Psoas muscle (tissue), 8 donors: ENCODE data around the gene MIEN1. TPM values are rescaled to one million over a fixed set of nuclear protein-coding genes. Genes with fewer than 3 reads are reported as not detected.
A peak's percentile ranks its signal among the peaks of the same experiment; 100 is the strongest.

Source experiments
- ATAC-seq, 4 donors: fragments of 200-7000 bp; cut with Tn5 transposase; one replicate each; pipeline ENCODE4 v1.9.1; 2020; ENCODE audit warnings: moderate library complexity in 3 of 4, mild to moderate bottlenecking in 2 of 4
- DNase-seq, 2 donors: peaks; one replicate each; pipeline ENCODE4 v3.0.0-alpha.2; 2020
- H3K27ac ChIP-seq: fragments of 200-600 bp; one replicate; pipeline ENCODE4 v1.8.0; 2022
- H3K27me3 ChIP-seq, 3 donors: fragments of 200-600 bp in 1 of 3; one replicate each; pipeline versions ENCODE4 v1.6.1 to v1.8.0; 2013 to 2022; ENCODE audit warnings: low read length in 2 of 3, mild to moderate bottlenecking in 2 of 3, moderate library complexity in 1 of 3; ENCODE audit not compliant: insufficient read depth in 3 of 3
- H3K36me3 ChIP-seq, 2 donors: fragments of 200-600 bp in 1 of 2; one replicate each; pipeline versions ENCODE4 v1.6.1 to v1.8.0; 2013 to 2022; ENCODE audit warnings: low read depth in 1 of 2, mild to moderate bottlenecking in 1 of 2, moderate library complexity in 1 of 2; ENCODE audit not compliant: insufficient read depth in 1 of 2
- H3K4me1 ChIP-seq: fragments of 200-600 bp; one replicate; pipeline ENCODE4 v1.8.0; 2022
- H3K4me3 ChIP-seq: fragments of 200-600 bp; one replicate; pipeline ENCODE4 v1.8.0; 2022; ENCODE audit warnings: mild to moderate bottlenecking
- H3K9me3 ChIP-seq: fragments of 200-600 bp; one replicate; pipeline ENCODE4 v1.8.0; 2022
- CTCF ChIP-seq: fragments of 200-600 bp; IDR thresholded peaks from one replicate; pipeline ENCODE4 v1.8.0; 2022; ENCODE audit warnings: antibody characterized with exemption
- WGBS, 3 donors: extraction: QIAGEN DNeasy Blood & Tissue Kit; methylation state at CpG; one replicate each; pipeline versions ENCODE4 v1.1.6 to v1.1.7; 2013; 5-methylcytosine and 5-hydroxymethylcytosine counted together
- intact Hi-C, 2 donors: fragments of 100-400 bp; cut with DNase I; formaldehyde crosslinking; loops; one replicate each; pipeline versions ENCODE4 v1.11.0 to v1.14.2; 2022
- polyA plus RNA-seq, 3 donors: library from polyadenylated mRNA; stranded (reverse); fragments of 200-250 nt; gene quantifications; one replicate each; pipeline ENCODE4 v1.2.3, GENCODE V29; 2013
- total RNA-seq, 4 donors: library from RNA; stranded (reverse); fragmentation: NEBNext Ultra II Directional in 2 of 4; extraction: Animal tissue kit (Norgen Biotek cat#: 25700) in 2 of 4; gene quantifications; one replicate each; pipeline versions ENCODE4 v1.2.1 to v1.2.4, GENCODE V29; 2021 to 2023
- donor health status: healthy with polysubstance abuse.
- donor health status: DM: no; HTN: no; CAD: no; lungs with moderate emphysema.
- donor health status: Bipolar disorder and iron deficiency.
- donor health status: healthy.
- donor health status: DM: yes; HTN: yes; CAD: no.
- donor health status: DM: no; HTN: no; CAD: no.
- donor health status: DM: no; HTN: no; CAD: no.
- donor health status: DM: yes; HTN: yes; CAD: no.

Gene MIEN1
- total and polyA plus RNA-seq, 7 donors = 28.2 to 83.9 (median 42.6) TPM

DNA sequence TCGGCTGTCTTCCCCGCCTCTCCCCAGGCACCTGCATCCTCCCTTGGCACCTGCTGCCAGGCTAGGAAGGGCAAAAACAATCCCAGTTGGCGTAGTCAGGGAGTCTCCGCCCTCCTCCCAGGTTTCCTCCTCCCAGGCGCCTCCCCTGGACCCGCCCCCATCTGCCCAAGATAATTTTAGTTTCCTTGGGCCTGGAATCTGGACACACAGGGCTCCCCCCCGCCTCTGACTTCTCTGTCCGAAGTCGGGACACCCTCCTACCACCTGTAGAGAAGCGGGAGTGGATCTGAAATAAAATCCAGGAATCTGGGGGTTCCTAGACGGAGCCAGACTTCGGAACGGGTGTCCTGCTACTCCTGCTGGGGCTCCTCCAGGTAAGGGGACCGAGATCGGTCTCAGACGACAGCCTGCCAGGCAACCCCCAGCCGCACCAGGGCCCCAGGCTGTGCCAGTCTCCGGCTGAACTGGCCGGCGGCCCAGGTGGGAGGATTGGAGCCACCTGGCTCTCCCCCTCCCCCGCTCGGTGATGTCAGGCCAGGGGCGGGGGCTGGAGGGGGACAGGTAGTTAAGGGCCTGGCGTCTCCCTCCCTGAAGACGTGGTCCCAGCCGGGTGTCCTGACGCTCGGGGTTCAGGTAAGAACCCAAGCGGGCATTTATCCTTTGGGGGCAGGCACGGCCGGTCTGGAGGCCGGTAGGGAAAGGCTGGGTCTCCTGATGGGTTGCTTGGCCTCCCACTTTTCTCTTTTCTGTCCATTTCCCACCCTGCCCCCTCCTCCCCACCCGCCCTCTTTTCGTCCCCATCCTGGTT is 7.6 kb upstream of the MIEN1 start, which contains the start of gene GRB7:
Gene GRB7 (plus strand): TSS at position 179 of the 808 bp plus-strand sequence. CDS start 4,364 bp downstream, outside the sequence.
- Histone ChIP-seq H3K9me3 (no peaks in the 10 kb centered on the region), H3K36me3 (no peaks in the 10 kb centered on the region), H3K27me3 (peaks cover 6 to 57% (median 23%) of the 10 kb centered on the region in 3 donors), H3K4me1 (peaks cover 12% of the 10 kb centered on the region), H3K27ac (no peak within 1 kb of the TSS), H3K4me3 (peak within 1 kb of the TSS; percentile 38)
- ATAC-seq (peak in 2 of 4 donors; percentile 42 to 48), DNase-seq (no peak)
- 4 to 8% (median 7%) methylated on average over 31 to 34 of the region's 34 CpGs for WGBS, 3 donors
- intact Hi-C loops = no loop called here
- TF ChIP-seq CTCF = no peak

- Histone ChIP-seq H3K36me3 (no peaks in the 10 kb centered on the region), H3K27ac (no peak overlapping the region), H3K9me3 (no peaks in the 10 kb centered on the region), H3K27me3 (peaks cover 4 to 54% (median 23%) of the 10 kb centered on the region in 3 donors), H3K4me3 (peak overlapping the region; percentile 38), H3K4me1 (peaks cover 12% of the 10 kb centered on the region)
- no peak for ATAC-seq
- WGBS, 3 donors = 51 to 73% (median 53%) methylated on average over 10 to 13 of the region's 13 CpGs
- no peak for DNase-seq
- intact Hi-C loops = no loop called here
- TF ChIP-seq CTCF = no peak
Observed at GRCh38 chr17:39737206-39737759, 7.0 kb upstream of the MIEN1 start.

DNA sequence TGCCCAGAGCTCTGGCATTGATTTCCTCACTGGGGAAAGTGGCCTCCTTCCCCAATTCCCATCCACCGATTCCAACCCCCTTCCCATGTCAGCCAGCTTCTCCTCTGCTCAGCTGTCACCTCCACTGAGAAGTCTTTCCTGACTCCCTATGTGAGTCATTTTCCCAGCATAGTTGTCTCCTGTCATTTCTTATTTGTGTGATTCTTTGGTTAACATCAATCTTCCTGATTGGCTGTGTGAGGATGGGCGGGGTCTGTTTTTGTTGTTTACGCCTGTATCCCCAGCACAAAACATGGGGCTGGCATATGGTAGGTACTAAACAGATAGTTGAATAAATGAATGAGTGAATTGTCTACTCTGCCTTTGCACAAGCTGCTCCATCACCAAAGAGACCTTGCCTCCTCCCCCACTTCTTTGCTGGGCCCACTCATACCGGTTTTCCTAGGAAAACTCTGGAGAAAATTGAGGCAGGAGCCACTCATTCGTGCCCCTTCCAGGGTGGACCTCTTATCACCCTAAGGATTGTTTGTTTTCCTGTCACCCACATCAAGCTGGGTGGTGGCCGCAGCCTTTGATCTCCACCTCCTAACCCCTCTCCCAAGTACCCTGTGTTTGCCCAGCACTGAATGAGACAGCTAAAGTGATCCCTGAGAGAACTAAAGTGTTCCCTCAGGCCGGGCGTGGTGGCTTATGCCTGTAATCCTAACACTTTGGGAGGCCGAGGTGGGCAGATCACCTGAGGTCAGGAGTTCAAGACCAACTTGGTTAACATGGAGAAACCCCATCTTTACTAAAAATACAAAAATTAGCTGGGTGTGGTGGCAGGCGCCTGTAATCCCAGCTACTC is 6.2 kb upstream of the MIEN1 start:
- Histone ChIP-seq H3K36me3 (no peaks in the 10 kb centered on the region), H3K27me3 (peaks cover 4 to 52% (median 23%) of the 10 kb centered on the region in 3 donors), H3K4me3 (no peak overlapping the region), H3K27ac (no peak overlapping the region), H3K9me3 (no peaks in the 10 kb centered on the region), H3K4me1 (peaks cover 12% of the 10 kb centered on the region)
- intact Hi-C loops = no loop called here
- TF ChIP-seq CTCF = no peak
- DNase-seq (no peak), ATAC-seq (no peak)
- WGBS, 3 donors = 78 to 79% (median 78%) methylated on average over 10 of the region's 10 CpGs

DNA sequence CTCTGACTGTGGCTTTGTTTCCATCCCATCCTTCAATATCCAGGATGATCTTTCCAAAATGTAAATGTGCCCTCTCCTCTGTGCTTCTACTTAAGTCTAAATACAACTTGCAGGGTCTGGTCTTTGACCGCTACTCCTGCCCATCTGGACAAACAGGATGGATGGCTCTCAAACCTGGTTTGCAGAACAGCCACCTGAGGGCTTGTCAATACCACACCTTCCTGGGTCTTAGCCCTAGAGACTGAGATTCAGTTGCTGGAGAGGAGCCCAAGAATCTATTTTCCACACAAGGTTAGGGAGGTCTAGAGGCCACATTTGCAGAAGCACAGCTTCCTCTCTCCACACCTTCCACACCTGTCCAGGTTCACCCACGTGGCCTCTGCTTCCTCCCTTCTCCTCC is 5.5 kb upstream of the MIEN1 start:
- intact Hi-C loops = no loop called here
- WGBS, 3 donors = 59 to 66% (median 64%) methylated on average over 2 of the region's 2 CpGs
- peaks cover 4 to 46% (median 20%) of the 10 kb centered on the region in 3 donors for H3K27me3 ChIP-seq

More for the DNA sequence above, 5.5 kb upstream of the MIEN1 start:
- ATAC-seq (no peak), DNase-seq (no peak)
- Histone ChIP-seq H3K4me1 (peaks cover 12% of the 10 kb centered on the region), H3K27ac (no peak overlapping the region), H3K9me3 (no peaks in the 10 kb centered on the region), H3K4me3 (no peak overlapping the region), H3K36me3 (no peaks in the 10 kb centered on the region)
- no peak for TF ChIP-seq CTCF
